ENCODE measurements around the gene FILIP1L.

DNA sequence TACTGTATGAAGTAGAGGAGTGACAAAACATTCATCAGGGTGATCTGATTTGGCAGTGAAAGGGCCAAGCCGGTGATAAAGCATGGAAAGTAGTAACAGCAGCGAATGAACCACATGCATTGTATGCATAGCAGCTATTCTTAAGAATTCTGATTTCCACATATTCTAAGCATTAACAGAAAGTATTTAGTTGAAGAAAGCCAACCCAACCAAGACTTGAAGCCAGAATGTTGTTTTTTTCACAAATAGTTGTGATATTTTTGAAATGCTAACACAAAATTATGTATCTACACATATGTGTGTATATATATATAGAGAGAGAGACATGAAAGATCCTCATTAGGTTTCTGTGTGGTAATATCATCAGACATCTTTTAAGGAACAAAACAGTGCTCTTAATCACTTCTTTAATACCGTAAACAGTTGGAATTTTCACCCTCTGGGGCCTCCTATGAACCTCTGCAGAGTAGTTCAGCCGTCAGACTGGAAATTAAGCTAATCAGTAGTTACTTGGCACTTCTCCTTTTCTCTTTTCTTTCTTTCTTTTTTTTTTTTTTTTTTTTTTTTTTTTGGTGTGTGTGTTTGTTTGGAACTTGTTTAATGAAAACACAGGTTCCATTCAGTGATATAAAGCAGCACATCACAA is 157.0 kb downstream of the FILIP1L start:
- TF ChIP-seq, protein P1, sequence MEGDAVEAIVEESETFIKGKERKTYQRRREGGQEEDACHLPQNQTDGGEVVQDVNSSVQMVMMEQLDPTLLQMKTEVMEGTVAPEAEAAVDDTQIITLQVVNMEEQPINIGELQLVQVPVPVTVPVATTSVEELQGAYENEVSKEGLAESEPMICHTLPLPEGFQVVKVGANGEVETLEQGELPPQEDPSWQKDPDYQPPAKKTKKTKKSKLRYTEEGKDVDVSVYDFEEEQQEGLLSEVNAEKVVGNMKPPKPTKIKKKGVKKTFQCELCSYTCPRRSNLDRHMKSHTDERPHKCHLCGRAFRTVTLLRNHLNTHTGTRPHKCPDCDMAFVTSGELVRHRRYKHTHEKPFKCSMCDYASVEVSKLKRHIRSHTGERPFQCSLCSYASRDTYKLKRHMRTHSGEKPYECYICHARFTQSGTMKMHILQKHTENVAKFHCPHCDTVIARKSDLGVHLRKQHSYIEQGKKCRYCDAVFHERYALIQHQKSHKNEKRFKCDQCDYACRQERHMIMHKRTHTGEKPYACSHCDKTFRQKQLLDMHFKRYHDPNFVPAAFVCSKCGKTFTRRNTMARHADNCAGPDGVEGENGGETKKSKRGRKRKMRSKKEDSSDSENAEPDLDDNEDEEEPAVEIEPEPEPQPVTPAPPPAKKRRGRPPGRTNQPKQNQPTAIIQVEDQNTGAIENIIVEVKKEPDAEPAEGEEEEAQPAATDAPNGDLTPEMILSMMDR (conservative IDR thresholded peaks at IDR 0.05; ENCODE audit: low read length): no peak
- TF ChIP-seq EZH2phosphoT487 (IDR thresholded peaks at IDR 0.05; ENCODE audit: borderline replicate concordance, low read depth, low read length): no peak
